Fibroblast of pulmonary artery (primary cell): ENCODE measurements around the gene ACOT9.
"Not testable (repeated sequence)": the region's sequence is repeated elsewhere in the genome, so short reads cannot be mapped to it uniquely, and the experiment has no call there.

Experiments used
- DNase-seq: peaks from one replicate; pipeline ENCODE4 v3.0.0-alpha.2; 2010; ENCODE audit warnings: low read depth
- H3K4me3 ChIP-seq: replicated peaks from 2 replicates; pipeline ENCODE4 v1.5.1; 2011; ENCODE audit warnings: low read depth, mild to moderate bottlenecking, control low read depth, low read length, moderate library complexity
- CTCF ChIP-seq: IDR thresholded peaks from 2 replicates; pipeline ENCODE4 v1.5.1; 2011; ENCODE audit warnings: mild to moderate bottlenecking, control low read depth, low read length, inconsistent platforms; ENCODE audit errors: missing control alignments

ACOT9 gene

GRCh38 chrX:23660766-23661132, 82.3 kb downstream of the ACOT9 start:
- DNase-seq = no peak
- no peak for TF ChIP-seq CTCF
- H3K4me3 ChIP-seq = no peak overlapping the region

- not testable (repeated sequence) for DNase-seq, H3K4me3 ChIP-seq
Observed at GRCh38 chrX:23660083-23660765, 82.9 kb downstream of the ACOT9 start.

GRCh38 chrX:23659339-23659738, 83.7 kb downstream of the ACOT9 start:
- H3K4me3 ChIP-seq = no peak overlapping the region
- DNase-seq = no peak
- no peak for TF ChIP-seq CTCF

GRCh38 chrX:23656684-23657083, 86.4 kb downstream of the ACOT9 start:
- H3K4me3 ChIP-seq = no peak overlapping the region
- TF ChIP-seq CTCF = no peak
- no peak for DNase-seq

GRCh38 chrX:23656091-23656490, 87.0 kb downstream of the ACOT9 start:
- TF ChIP-seq CTCF = no peak
- DNase-seq = no peak
- H3K4me3 ChIP-seq = no peak overlapping the region
